WERI-Rb-1 (cell line): Measurements from ENCODE around the gene GAST.

Source experiments
- DNase-seq: peaks from one replicate; pipeline ENCODE4 v3.0.0-alpha.2; 2020
- H3K27ac ChIP-seq: fragments of 250-450 bp; sonication (Bioruptor Pico); 2 replicates; pipeline ENCODE4 v1.5.1; 2020; ENCODE audit warnings: mild to moderate bottlenecking, moderate library complexity
- H3K27me3 ChIP-seq: fragments of 250-450 bp; sonication (Bioruptor Pico); 2 replicates; pipeline ENCODE4 v1.5.1; 2021; ENCODE audit warnings: mild to moderate bottlenecking, low read depth, moderate library complexity; ENCODE audit not compliant: insufficient read depth, severe bottlenecking
- H3K36me3 ChIP-seq: fragments of 250-450 bp; sonication (Bioruptor Pico); 2 replicates; pipeline ENCODE4 v1.5.1; 2020; ENCODE audit warnings: mild to moderate bottlenecking, moderate library complexity
- H3K4me3 ChIP-seq: 2 replicates; pipeline ENCODE4 v1.5.1; 2011; ENCODE audit warnings: low read depth, mild to moderate bottlenecking, control low read depth, low read length
- H3K9me3 ChIP-seq: fragments of 250-450 bp; sonication (Bioruptor Pico); 2 replicates; pipeline ENCODE4 v1.5.1; 2021; ENCODE audit warnings: mild to moderate bottlenecking, moderate library complexity; ENCODE audit not compliant: severe bottlenecking
- TF ChIP-seq, protein P1 (sequence below): IDR thresholded peaks from 2 replicates; pipeline ENCODE4 v1.5.1; 2011; ENCODE audit warnings: low read depth, mild to moderate bottlenecking, control low read depth, inconsistent platforms, low read length

The GAST gene

DNA sequence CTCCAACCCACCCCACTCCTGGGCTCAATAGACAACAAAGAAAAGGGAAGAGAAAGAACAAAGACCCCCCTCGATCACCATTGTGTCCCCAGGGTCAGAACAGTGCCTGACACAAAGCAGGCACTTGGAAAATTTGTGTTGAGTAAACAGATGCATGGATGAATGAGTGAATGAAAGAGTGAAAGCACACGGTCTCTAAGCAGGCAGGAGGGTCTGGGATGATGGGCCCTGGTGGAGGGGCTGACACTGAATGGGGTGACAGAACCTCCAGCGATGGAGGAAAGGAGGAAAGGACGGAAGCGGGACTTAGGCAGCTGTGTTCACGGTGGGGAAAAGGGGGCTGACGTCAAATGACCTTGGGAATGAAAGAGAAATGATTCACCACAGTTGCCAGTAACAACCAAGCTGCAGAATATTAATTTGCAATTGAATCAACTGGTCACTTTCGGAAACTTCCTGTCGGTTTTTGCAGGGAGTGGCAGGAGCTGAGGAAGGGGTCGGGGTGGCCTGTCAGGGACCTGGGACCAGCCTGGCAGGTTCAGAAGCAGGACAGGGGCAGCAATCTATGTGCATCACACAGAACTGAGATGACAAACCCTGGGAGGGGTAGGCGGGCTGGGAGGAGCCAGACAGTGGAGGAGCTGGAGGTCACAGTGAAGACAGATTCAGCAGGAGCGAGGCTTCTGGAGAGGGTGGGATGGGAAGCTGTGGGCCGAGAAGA lies 6.7 kb upstream of the GAST start:
- Histone ChIP-seq H3K27me3 (no peaks in the 10 kb centered on the region), H3K4me3 (no peak overlapping the region), H3K36me3 (no peaks in the 10 kb centered on the region), H3K27ac (peak overlapping the region; percentile 19), H3K9me3 (no peaks in the 10 kb centered on the region)
- DNase-seq = peak; percentile 62
- TF ChIP-seq, protein P1, sequence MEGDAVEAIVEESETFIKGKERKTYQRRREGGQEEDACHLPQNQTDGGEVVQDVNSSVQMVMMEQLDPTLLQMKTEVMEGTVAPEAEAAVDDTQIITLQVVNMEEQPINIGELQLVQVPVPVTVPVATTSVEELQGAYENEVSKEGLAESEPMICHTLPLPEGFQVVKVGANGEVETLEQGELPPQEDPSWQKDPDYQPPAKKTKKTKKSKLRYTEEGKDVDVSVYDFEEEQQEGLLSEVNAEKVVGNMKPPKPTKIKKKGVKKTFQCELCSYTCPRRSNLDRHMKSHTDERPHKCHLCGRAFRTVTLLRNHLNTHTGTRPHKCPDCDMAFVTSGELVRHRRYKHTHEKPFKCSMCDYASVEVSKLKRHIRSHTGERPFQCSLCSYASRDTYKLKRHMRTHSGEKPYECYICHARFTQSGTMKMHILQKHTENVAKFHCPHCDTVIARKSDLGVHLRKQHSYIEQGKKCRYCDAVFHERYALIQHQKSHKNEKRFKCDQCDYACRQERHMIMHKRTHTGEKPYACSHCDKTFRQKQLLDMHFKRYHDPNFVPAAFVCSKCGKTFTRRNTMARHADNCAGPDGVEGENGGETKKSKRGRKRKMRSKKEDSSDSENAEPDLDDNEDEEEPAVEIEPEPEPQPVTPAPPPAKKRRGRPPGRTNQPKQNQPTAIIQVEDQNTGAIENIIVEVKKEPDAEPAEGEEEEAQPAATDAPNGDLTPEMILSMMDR = no peak

- TF ChIP-seq, protein P1 = no peak
- Histone ChIP-seq H3K36me3 (no peaks in the 10 kb centered on the region), H3K9me3 (no peaks in the 10 kb centered on the region), H3K4me3 (no peak overlapping the region), H3K27me3 (no peaks in the 10 kb centered on the region), H3K27ac (no peak overlapping the region)
- no peak for DNase-seq
Measured at GRCh38 chr17:41707803-41708669, 4.1 kb upstream of the GAST start.

DNA sequence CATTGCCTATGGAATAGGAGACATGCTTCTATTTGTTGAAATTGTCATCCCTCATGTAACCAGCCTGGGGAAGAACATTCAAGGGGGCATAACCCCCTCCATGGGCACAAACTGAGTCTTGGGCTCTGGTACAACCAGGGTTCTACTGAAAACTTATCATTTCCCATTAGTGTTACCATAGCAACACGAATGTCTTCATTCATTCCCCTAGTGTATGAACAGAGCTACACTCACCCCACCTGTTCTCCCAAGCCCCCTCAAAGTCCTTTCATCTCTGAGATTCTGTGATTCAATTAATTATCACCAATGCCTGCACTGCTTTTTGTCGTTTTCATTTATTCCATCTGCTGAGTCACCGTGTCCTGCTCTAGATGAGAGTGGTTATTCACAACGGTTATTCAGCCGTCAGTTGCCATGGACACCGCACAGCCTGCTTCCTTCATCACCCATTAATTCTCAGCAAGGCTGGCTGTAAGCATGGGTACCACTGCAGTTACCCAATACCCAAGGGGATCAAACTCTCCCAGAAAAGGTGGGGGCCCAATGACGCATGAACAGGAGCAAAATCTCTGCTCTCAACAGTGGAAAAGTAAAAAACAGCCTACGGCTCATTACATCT lies 1.6 kb upstream of the GAST start:
- no peaks in the 10 kb centered on the region for H3K36me3 ChIP-seq
- TF ChIP-seq, protein P1 = no peak
- H3K27me3 ChIP-seq = no peaks in the 10 kb centered on the region
- no peak overlapping the region for H3K27ac ChIP-seq
- no peak overlapping the region for H3K4me3 ChIP-seq
- no peaks in the 10 kb centered on the region for H3K9me3 ChIP-seq
- no peak for DNase-seq

- H3K9me3 ChIP-seq = peaks cover 6% of the 10 kb centered on the region
- H3K36me3 ChIP-seq = no peaks in the 10 kb centered on the region
- TF ChIP-seq, protein P1 = no peak
- H3K27ac ChIP-seq = no peak overlapping the region
- no peaks in the 10 kb centered on the region for H3K27me3 ChIP-seq
- no peak for DNase-seq
- H3K4me3 ChIP-seq = no peak overlapping the region
Measured at GRCh38 chr17:41717408-41718286, 5.5 kb downstream of the GAST start.

GRCh38 chr17:41718287-41718645 lies 6.1 kb downstream of the GAST start:
- TF ChIP-seq, protein P1 = no peak
- H3K9me3 ChIP-seq = peaks cover 6% of the 10 kb centered on the region
- H3K4me3 ChIP-seq = no peak overlapping the region
- no peaks in the 10 kb centered on the region for H3K27me3 ChIP-seq
- no peaks in the 10 kb centered on the region for H3K36me3 ChIP-seq
- H3K27ac ChIP-seq = no peak overlapping the region
- DNase-seq = no peak
